Metanephros (tissue), 1 donor: ENCODE data around the gene DTYMK. TPM values are rescaled to one million over a fixed set of nuclear protein-coding genes. Genes with fewer than 3 reads are reported as not detected.

Experiments
- total RNA-seq: library from RNA; depleted of rRNA; stranded (reverse); fragments of >200 nt; gene quantifications from one replicate; pipeline ENCODE4 v1.2.3, GENCODE V29; 2014

DTYMK gene
- total RNA-seq = 24.6 TPM

GRCh38 chr2:241686650-241687425 is at the start of gene DTYMK:
Gene DTYMK (minus strand): TSS chr2:241686815. CDS start chr2:241686783, 32 bp downstream.

GRCh38 chr2:241734467-241735208 is 48.0 kb upstream of the DTYMK start, which contains the start of gene D2HGDH:
Gene D2HGDH (plus strand): TSS chr2:241734630. CDS start chr2:241735225, 595 bp downstream.

GRCh38 chr2:241701399-241702154 is 15.0 kb upstream of the DTYMK start, which contains the start of gene ING5:
Gene ING5 (plus strand): TSS chr2:241702039. CDS start chr2:241702066, 27 bp downstream.

GRCh38 chr2:241637018-241637794 is 49.4 kb downstream of the DTYMK start, which contains the start of the genes ATG4B and THAP4:
Gene ATG4B (plus strand): TSS chr2:241637693. CDS start chr2:241637715, 22 bp downstream.
Gene THAP4 (minus strand): TSS chr2:241637158. CDS start chr2:241637017, 141 bp downstream.

Other genes starting within 250 kb of the DTYMK start
- gene STK25, start 178.2 kb downstream of the DTYMK start, total RNA-seq = 274 TPM
- 28.4 TPM for gene BOK, start 128.1 kb downstream of the DTYMK start, total RNA-seq
- gene THAP4, start 49.7 kb downstream of the DTYMK start, total RNA-seq = 82.2 TPM
- gene ATG4B, start 49.1 kb downstream of the DTYMK start, total RNA-seq = 83.0 TPM
- 36.8 TPM for gene ING5, start 15.2 kb upstream of the DTYMK start, total RNA-seq
- 39.3 TPM for gene D2HGDH, start 47.8 kb upstream of the DTYMK start, total RNA-seq
- 0.82 TPM for gene GAL3ST2, start 90.0 kb upstream of the DTYMK start, total RNA-seq
- gene NEU4, start 122.4 kb upstream of the DTYMK start, total RNA-seq = 0.99 TPM
- gene PDCD1, start 172.1 kb upstream of the DTYMK start, total RNA-seq = 0.58 TPM
- gene RTP5, start 182.9 kb upstream of the DTYMK start, total RNA-seq = not detected